GM13976 (cell line): ENCODE measurements around the gene TENT5A.

Experiments
- DNase-seq: peaks from one replicate; pipeline ENCODE4 v3.0.0; 2012; ENCODE audit warnings: low spot score
- in situ Hi-C: fragments of 300-500 bp; cut with MboI; formaldehyde crosslinking; loops from one replicate; pipeline ENCODE4 v1.12.0; 2022; ENCODE audit warnings: low sequenced_read_pairs, mixed read lengths, inconsistent platforms; ENCODE audit not compliant: unreplicated experiment
- TF ChIP-seq, protein P1 (sequence below): IDR thresholded peaks from 2 replicates; pipeline ENCODE4 v1.5.1; 2012; ENCODE audit warnings: borderline replicate concordance, mild to moderate bottlenecking; ENCODE audit not compliant: insufficient read depth; ENCODE audit errors: extremely low read depth, missing control alignments, control extremely low read depth

Gene TENT5A

DNA sequence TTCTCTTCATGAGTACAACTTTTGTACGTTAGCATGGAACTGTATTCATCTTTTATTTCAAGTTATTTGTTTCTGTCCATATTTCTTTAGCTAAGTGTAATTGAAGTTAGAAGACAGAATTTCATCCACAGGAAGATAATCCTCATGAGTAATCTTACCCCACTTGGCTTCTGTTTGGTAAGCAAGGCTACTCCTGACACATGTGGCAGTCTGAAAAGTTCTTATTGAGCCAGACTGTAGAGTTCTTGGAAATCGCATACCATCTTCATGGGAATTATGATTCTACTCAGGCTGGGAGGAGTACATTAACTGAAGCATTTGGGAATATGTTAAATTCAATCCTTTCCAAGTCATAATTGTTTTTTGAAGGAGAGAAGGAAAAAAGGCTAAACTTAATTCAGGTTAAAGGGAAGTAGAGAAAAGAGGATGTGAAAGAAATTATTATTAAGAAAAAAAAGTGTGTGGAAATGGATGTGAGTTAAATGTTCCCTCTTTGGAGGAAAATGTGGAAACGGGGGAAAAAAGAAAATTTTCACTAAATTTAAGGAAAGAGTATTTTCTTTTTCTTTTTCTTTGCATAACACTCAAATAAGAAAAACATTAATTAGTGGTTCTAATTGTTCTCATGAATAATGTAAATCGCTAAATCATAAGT lies 41.5 kb upstream of the TENT5A start:
- in situ Hi-C loops, result no loop called here
- TF ChIP-seq, protein P1, sequence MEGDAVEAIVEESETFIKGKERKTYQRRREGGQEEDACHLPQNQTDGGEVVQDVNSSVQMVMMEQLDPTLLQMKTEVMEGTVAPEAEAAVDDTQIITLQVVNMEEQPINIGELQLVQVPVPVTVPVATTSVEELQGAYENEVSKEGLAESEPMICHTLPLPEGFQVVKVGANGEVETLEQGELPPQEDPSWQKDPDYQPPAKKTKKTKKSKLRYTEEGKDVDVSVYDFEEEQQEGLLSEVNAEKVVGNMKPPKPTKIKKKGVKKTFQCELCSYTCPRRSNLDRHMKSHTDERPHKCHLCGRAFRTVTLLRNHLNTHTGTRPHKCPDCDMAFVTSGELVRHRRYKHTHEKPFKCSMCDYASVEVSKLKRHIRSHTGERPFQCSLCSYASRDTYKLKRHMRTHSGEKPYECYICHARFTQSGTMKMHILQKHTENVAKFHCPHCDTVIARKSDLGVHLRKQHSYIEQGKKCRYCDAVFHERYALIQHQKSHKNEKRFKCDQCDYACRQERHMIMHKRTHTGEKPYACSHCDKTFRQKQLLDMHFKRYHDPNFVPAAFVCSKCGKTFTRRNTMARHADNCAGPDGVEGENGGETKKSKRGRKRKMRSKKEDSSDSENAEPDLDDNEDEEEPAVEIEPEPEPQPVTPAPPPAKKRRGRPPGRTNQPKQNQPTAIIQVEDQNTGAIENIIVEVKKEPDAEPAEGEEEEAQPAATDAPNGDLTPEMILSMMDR, result no peak
- no peak for DNase-seq

DNA sequence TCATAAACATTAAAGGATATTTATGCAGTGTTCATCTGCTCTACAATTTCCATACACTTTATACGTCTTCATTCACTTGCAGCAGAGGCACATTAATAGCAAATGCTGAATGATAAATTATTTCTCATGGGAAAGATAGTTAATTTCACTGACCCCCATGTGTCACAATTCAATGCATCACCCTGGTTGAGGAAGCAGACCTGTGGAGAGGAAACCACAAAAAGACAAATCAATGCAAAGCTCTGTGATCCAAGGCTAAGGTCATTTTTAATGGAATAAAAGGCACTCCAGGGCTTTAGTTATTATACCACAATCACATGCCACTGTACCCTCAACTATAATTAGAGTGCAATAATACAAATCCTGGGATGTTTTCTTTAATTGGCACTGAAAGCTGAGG lies 40.3 kb upstream of the TENT5A start:
- TF ChIP-seq, protein P1, result no peak
- no peak for DNase-seq
- in situ Hi-C loops, result no loop called here

DNA sequence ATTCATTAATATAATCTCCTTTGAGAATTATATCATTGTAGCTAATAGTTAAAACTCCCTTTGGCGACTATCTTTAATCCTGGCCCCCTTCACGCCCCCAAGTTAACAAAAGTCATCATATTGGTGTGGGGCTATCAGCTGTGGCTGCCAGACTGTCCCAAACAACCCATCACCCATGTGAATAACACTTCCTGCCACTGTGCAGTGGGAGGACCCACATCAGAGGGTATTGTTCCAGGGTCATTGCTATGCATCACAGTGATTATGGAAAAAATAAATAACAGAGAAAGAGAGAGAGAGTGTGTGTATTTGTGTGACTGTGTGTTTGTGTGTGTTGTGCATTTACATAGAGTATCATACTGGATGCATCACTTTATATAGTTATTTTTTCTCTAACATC lies 39.3 kb upstream of the TENT5A start:
- TF ChIP-seq, protein P1, result no peak
- in situ Hi-C loops, result no loop called here
- no peak for DNase-seq

DNA sequence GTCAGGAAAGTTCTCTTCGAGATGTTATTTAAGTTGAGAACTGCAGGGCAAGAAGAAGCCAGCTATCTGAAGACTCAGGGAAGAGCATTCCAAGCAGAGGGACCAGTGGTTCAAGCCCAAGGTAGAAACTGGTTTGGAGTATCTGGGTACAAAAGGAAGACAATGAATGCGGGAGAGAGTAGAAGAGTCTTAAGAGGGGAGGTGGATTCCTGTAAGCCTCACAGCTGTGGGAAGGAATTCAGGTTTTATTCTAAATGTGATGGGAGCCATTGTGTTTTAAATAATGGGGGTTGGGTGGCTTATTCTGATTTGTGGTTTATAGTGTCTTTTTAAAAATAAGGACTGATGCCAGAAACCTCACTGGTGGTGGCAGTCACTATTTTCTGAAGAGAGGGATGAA lies 37.6 kb upstream of the TENT5A start:
- no peak for DNase-seq
- in situ Hi-C loops, result no loop called here
- TF ChIP-seq, protein P1, result no peak

DNA sequence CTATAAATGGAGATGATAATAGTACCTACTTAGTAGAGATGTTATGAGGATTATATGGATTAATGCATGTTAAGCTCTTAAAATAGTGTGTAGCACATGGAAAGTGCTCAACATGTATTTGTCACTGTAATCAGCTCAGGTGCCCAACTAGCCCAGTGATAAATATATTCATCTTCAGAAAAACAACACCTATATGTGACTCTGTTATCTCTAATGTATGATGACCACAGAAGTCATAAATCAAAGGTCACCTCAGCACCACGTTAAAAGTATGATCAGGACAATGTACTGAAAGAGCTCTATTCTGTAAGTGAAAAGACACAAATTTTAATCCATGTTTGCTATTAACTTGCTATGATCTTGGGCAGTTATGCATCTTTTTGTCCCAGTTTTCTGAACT lies 36.8 kb upstream of the TENT5A start:
- DNase-seq, result no peak
- in situ Hi-C loops, result no loop called here
- TF ChIP-seq, protein P1, result no peak

DNA sequence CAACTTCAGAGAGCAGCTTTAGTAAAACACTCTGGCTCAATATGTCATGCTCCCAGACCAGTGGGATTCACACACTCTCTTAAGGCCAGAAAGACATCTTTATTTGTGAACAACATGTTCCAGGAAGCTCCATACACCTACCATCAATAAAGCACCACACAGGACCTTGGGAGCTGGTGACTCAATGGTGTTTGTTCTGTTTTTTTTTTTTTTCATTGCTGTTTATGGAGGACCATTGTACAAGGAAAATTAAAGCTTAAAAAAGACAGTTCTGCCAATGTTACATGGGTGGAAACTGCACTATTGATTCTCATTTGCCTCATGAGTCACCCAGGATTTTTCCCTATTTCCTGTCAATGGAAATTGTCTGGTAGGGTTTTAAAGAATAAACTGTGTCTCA lies 36.3 kb upstream of the TENT5A start:
- DNase-seq, result no peak
- in situ Hi-C loops, result no loop called here
- TF ChIP-seq, protein P1, result no peak
